ENCODE measurements around the gene ATP5PB.
A peak's percentile ranks its signal among the peaks of the same experiment; 100 is the strongest.

Gene ATP5PB

GRCh38 chr1:111475701-111476100, 26.4 kb downstream of the ATP5PB start:
- DNase-seq (ENCODE audit: low spot score), result no peak

GRCh38 chr1:111476214-111476613, 26.9 kb downstream of the ATP5PB start:
- DNase-seq (ENCODE audit: low spot score), result no peak

GRCh38 chr1:111476761-111477309, 27.6 kb downstream of the ATP5PB start:
- DNase-seq (ENCODE audit: low spot score), result peak; percentile 22

- no peak for DNase-seq (ENCODE audit: low spot score)
These were observed 31.4 kb downstream of the ATP5PB start for GRCh38 chr1:111480674-111481073.

GRCh38 chr1:111481387-111482221, 32.3 kb downstream of the ATP5PB start:
- peak; percentile 39 for DNase-seq (ENCODE audit: low spot score)

GRCh38 chr1:111483166-111483565, 33.9 kb downstream of the ATP5PB start:
- no peak for DNase-seq (ENCODE audit: low spot score)

GRCh38 chr1:111483876-111484275, 34.6 kb downstream of the ATP5PB start:
- DNase-seq (ENCODE audit: low spot score), result no peak

- no peak for DNase-seq (ENCODE audit: low spot score)
These were observed 35.2 kb downstream of the ATP5PB start for GRCh38 chr1:111484391-111485026.

- no peak for DNase-seq (ENCODE audit: low spot score)
These were observed 37.2 kb downstream of the ATP5PB start for GRCh38 chr1:111486431-111486830.

- DNase-seq (ENCODE audit: low spot score), result no peak
These were observed 37.9 kb downstream of the ATP5PB start for GRCh38 chr1:111487133-111487532.

- DNase-seq (ENCODE audit: low spot score), result no peak
These were observed 39.4 kb downstream of the ATP5PB start for GRCh38 chr1:111488669-111489068.

GRCh38 chr1:111489604-111490003, 40.3 kb downstream of the ATP5PB start:
- no peak for DNase-seq (ENCODE audit: low spot score)

GRCh38 chr1:111490220-111490619, 41.0 kb downstream of the ATP5PB start:
- no peak for DNase-seq (ENCODE audit: low spot score)

- no peak for DNase-seq (ENCODE audit: low spot score)
These were observed 41.8 kb downstream of the ATP5PB start for GRCh38 chr1:111491070-111491469.

- DNase-seq (ENCODE audit: low spot score), result no peak
These were observed 47.1 kb downstream of the ATP5PB start for GRCh38 chr1:111496398-111496797.

GRCh38 chr1:111497592-111497991, 48.3 kb downstream of the ATP5PB start:
- DNase-seq (ENCODE audit: low spot score), result no peak

GRCh38 chr1:111499026-111499785, 49.9 kb downstream of the ATP5PB start:
- DNase-seq (ENCODE audit: low spot score), result no peak

- no peak for DNase-seq (ENCODE audit: low spot score)
These were observed 52.4 kb downstream of the ATP5PB start for GRCh38 chr1:111501645-111502044.

- peak; percentile 59 for DNase-seq (ENCODE audit: low spot score)
These were observed 54.4 kb downstream of the ATP5PB start, which contains the start of the genes ADORA3 and TMIGD3 for GRCh38 chr1:111503585-111504060. Gene ADORA3, minus strand, starts transcription at chr1:111503633. Its CDS starts 279 bp downstream, at chr1:111503354. Gene TMIGD3, minus strand, starts transcription at chr1:111503633. Its CDS starts 279 bp downstream, at chr1:111503354.

- DNase-seq (ENCODE audit: low spot score), result no peak
These were observed 54.8 kb downstream of the ATP5PB start for GRCh38 chr1:111504097-111504496.

GRCh38 chr1:111505641-111506119, 56.4 kb downstream of the ATP5PB start:
- DNase-seq (ENCODE audit: low spot score), result peak; percentile 73

GRCh38 chr1:111506561-111506960, 57.3 kb downstream of the ATP5PB start:
- DNase-seq (ENCODE audit: low spot score), result no peak
